Psoas muscle (tissue), 8 donors: ENCODE data around the gene LEFTY1. TPM values are rescaled to one million over a fixed set of nuclear protein-coding genes. Genes with fewer than 3 reads are reported as not detected.
A peak's percentile ranks its signal among the peaks of the same experiment; 100 is the strongest.

ENCODE experiments used
- ATAC-seq, 4 donors: fragments of 200-7000 bp; cut with Tn5 transposase; one replicate each; pipeline ENCODE4 v1.9.1; 2020; ENCODE audit warnings: moderate library complexity in 3 of 4, mild to moderate bottlenecking in 2 of 4
- DNase-seq, 2 donors: peaks; one replicate each; pipeline ENCODE4 v3.0.0-alpha.2; 2020
- H3K27ac ChIP-seq: fragments of 200-600 bp; one replicate; pipeline ENCODE4 v1.8.0; 2022
- H3K27me3 ChIP-seq, 3 donors: fragments of 200-600 bp in 1 of 3; one replicate each; pipeline versions ENCODE4 v1.6.1 to v1.8.0; 2013 to 2022; ENCODE audit warnings: low read length in 2 of 3, mild to moderate bottlenecking in 2 of 3, moderate library complexity in 1 of 3; ENCODE audit not compliant: insufficient read depth in 3 of 3
- H3K36me3 ChIP-seq, 2 donors: fragments of 200-600 bp in 1 of 2; one replicate each; pipeline versions ENCODE4 v1.6.1 to v1.8.0; 2013 to 2022; ENCODE audit warnings: low read depth in 1 of 2, mild to moderate bottlenecking in 1 of 2, moderate library complexity in 1 of 2; ENCODE audit not compliant: insufficient read depth in 1 of 2
- H3K4me1 ChIP-seq: fragments of 200-600 bp; one replicate; pipeline ENCODE4 v1.8.0; 2022
- H3K4me3 ChIP-seq: fragments of 200-600 bp; one replicate; pipeline ENCODE4 v1.8.0; 2022; ENCODE audit warnings: mild to moderate bottlenecking
- H3K9me3 ChIP-seq: fragments of 200-600 bp; one replicate; pipeline ENCODE4 v1.8.0; 2022
- WGBS, 3 donors: extraction: QIAGEN DNeasy Blood & Tissue Kit; methylation state at CpG; one replicate each; pipeline versions ENCODE4 v1.1.6 to v1.1.7; 2013; 5-methylcytosine and 5-hydroxymethylcytosine counted together
- intact Hi-C, 2 donors: fragments of 100-400 bp; cut with DNase I; formaldehyde crosslinking; loops; one replicate each; pipeline versions ENCODE4 v1.11.0 to v1.14.2; 2022
- polyA plus RNA-seq, 3 donors: library from polyadenylated mRNA; stranded (reverse); fragments of 200-250 nt; gene quantifications; one replicate each; pipeline ENCODE4 v1.2.3, GENCODE V29; 2013
- total RNA-seq, 4 donors: library from RNA; stranded (reverse); fragmentation: NEBNext Ultra II Directional in 2 of 4; extraction: Animal tissue kit (Norgen Biotek cat#: 25700) in 2 of 4; gene quantifications; one replicate each; pipeline versions ENCODE4 v1.2.1 to v1.2.4, GENCODE V29; 2021 to 2023
- TF ChIP-seq, protein P1 (sequence below): fragments of 200-600 bp; IDR thresholded peaks from one replicate; pipeline ENCODE4 v1.8.0; 2022; ENCODE audit warnings: antibody characterized with exemption
- donor health status: healthy with polysubstance abuse.
- donor health status: DM: no; HTN: no; CAD: no; lungs with moderate emphysema.
- donor health status: Bipolar disorder and iron deficiency.
- donor health status: healthy.
- donor health status: DM: yes; HTN: yes; CAD: no.
- donor health status: DM: no; HTN: no; CAD: no.
- donor health status: DM: no; HTN: no; CAD: no.
- donor health status: DM: yes; HTN: yes; CAD: no.

The LEFTY1 gene
- total and polyA plus RNA-seq, 7 donors: 0.08 to 0.26 (median 0.13) TPM; not detected in 4

DNA sequence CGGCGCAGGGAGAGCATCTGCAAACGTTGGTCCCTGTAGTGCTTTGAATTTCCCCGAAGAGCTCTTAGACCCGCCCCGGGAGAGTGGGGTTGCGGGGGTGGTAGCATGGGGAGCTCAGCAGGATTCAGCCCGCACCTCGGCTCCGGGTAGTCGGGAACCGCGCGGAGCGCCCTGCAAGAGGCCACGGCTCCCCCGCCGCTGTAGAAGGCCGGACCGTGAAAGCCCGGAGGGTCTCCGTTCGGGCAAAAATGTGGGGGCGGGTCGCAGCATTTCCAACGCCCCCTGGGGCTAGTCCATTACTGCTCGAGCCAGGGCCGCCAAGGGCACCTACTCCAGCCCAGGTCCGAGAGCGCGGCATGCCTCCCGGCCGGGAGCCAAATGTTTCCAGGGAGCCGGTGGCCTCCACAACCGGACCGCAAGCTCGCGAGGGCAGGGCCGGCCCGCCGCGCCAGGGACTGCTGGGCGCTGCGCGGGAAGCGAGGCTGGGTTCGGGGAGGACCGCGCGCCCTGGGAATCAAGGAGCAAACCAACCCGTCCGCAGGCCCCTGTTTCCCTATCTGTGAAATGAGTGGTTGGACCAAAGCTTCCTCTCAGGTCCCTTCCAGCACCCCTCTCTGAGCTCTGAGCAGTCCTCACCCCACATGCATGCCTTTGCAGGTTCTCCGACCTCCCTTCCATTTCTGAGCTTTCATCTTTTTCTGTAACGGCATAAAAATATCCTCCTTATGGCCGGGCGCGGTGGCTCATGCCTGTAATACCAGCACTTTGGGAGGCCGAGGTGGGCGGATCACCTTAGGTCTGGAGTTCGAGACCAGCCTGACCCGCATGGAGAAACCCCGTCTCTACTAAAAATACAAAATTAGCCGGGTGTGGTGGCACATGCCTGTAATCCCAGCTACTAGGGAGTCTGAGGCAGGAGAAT, 6.0 kb downstream of the LEFTY1 start:
- Histone ChIP-seq H3K27me3 (peaks cover 0 to 1% (median 0%) of the 10 kb centered on the region in 3 donors), H3K4me1 (peaks cover 33% of the 10 kb centered on the region), H3K4me3 (peak overlapping the region; percentile 100), H3K27ac (peak overlapping the region; percentile 92), H3K36me3 (no peaks in the 10 kb centered on the region), H3K9me3 (no peaks in the 10 kb centered on the region)
- TF ChIP-seq, protein P1, sequence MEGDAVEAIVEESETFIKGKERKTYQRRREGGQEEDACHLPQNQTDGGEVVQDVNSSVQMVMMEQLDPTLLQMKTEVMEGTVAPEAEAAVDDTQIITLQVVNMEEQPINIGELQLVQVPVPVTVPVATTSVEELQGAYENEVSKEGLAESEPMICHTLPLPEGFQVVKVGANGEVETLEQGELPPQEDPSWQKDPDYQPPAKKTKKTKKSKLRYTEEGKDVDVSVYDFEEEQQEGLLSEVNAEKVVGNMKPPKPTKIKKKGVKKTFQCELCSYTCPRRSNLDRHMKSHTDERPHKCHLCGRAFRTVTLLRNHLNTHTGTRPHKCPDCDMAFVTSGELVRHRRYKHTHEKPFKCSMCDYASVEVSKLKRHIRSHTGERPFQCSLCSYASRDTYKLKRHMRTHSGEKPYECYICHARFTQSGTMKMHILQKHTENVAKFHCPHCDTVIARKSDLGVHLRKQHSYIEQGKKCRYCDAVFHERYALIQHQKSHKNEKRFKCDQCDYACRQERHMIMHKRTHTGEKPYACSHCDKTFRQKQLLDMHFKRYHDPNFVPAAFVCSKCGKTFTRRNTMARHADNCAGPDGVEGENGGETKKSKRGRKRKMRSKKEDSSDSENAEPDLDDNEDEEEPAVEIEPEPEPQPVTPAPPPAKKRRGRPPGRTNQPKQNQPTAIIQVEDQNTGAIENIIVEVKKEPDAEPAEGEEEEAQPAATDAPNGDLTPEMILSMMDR: no peak
- 7 to 9% (median 9%) methylated on average over 51 to 63 of the region's 63 CpGs for WGBS, 3 donors
- ATAC-seq (peak; percentile 34 to 64 (median 50)), DNase-seq (peak; percentile 65 to 71)
- intact Hi-C loops: loop anchor here (5.0 kb wide), 1 partner anchor 39 kb away; the partner anchor contains the start of gene PYCR2 (in 2 of the 2)

DNA sequence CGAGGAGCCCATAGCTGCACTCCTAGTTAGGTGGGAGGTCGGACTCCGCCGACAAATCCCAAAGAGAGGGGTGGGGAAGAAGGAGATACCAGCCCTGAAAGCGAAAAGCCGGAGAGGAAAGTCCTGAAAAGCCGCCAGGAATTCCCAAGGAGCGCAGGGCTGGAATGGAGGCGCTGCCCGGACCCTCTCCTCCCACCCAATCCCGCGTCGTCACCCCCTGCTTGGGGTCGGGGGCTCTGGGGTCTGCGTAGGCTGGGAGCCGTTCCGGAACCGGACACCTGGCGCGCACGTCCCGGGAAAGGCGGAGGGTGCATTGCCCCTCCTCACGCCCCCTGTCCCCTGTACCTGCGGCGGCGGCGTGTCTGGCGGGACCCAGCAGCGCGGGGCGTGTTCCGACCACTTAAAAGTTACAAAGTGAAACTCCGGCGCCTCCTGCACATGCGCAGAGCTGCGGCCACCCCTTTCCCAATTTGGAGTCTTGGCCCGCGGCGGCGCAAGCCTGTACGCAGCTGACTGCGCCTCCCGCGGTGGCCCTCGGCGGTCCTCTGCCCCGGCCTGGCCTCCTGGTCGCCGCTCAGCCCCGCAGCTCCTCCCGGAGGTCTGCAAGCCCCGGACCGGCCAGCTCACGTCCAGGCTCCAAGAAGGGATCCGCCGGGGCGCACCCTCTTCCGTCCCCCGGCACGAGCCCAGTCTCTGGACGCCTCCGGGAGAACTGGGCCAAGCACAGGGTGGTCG, 6.8 kb downstream of the LEFTY1 start, which contains the start of gene TMEM63A:
TMEM63A (minus strand) TSS at position 422 of the 735 bp plus-strand sequence. CDS start 4,800 bp downstream, outside the sequence.
- H3K27me3 ChIP-seq: peaks cover 0 to 1% (median 0%) of the 10 kb centered on the region in 3 donors
- intact Hi-C loops: loop anchor here (5.0 kb wide), 1 partner anchor 40 kb away; the partner anchor contains the start of gene PYCR2 (in 2 of the 2)
- peaks cover 0 to 3% of the 10 kb centered on the region in 2 donors for H3K36me3 ChIP-seq
- TF ChIP-seq, protein P1: peak; percentile 39
- peaks cover 41% of the 10 kb centered on the region for H3K4me1 ChIP-seq
- 0 to 1% (median 0%) methylated on average over 55 to 64 of the region's 64 CpGs for WGBS, 3 donors
- H3K4me3 ChIP-seq: peak within 1 kb of the TSS; percentile 100
- ATAC-seq (peak; percentile 88 to 93 (median 90)), DNase-seq (peak; percentile 94 to 98)
- no peaks in the 10 kb centered on the region for H3K9me3 ChIP-seq
- H3K27ac ChIP-seq: peak within 1 kb of the TSS; percentile 92

GRCh38 chr1:225881081-225881958, 7.6 kb downstream of the LEFTY1 start:
- WGBS, 3 donors: 12 to 18% (median 16%) methylated on average over 25 of the region's 25 CpGs
- ATAC-seq (peak; percentile 51 to 63 (median 57)), DNase-seq (peak; percentile 63 to 82)
- Histone ChIP-seq H3K27me3 (no peaks in the 10 kb centered on the region), H3K9me3 (no peaks in the 10 kb centered on the region), H3K27ac (peak overlapping the region; percentile 92), H3K36me3 (peaks cover under 1 to 11% of the 10 kb centered on the region in 2 donors), H3K4me3 (peak overlapping the region; percentile 100), H3K4me1 (peaks cover 48% of the 10 kb centered on the region)
- TF ChIP-seq, protein P1: no peak
- intact Hi-C loops: loop anchor here (5.0 kb wide), 1 partner anchor 41 kb away; the partner anchor contains the start of gene PYCR2 (in 2 of the 2)

GRCh38 chr1:225880636-225881035, 8.3 kb downstream of the LEFTY1 start:
- H3K36me3 ChIP-seq: peaks cover 4 to 15% of the 10 kb centered on the region in 2 donors
- TF ChIP-seq, protein P1: no peak
- intact Hi-C loops: loop anchor here (5.0 kb wide), 1 partner anchor 42 kb away; the partner anchor contains the start of gene PYCR2 (in 2 of the 2)
- WGBS, 3 donors: 45 to 66% (median 58%) methylated on average over 5 of the region's 5 CpGs
- ATAC-seq (no peak), DNase-seq (no peak)
- peaks cover 48% of the 10 kb centered on the region for H3K4me1 ChIP-seq
- no peaks in the 10 kb centered on the region for H3K9me3 ChIP-seq
- no peaks in the 10 kb centered on the region for H3K27me3 ChIP-seq
- H3K27ac ChIP-seq: peak overlapping the region; percentile 92
- peak overlapping the region; percentile 100 for H3K4me3 ChIP-seq
